IMR-90 (cell line): ENCODE data around the gene ADGRG1. TPM values are rescaled to one million over a fixed set of nuclear protein-coding genes. Genes with fewer than 3 reads are reported as not detected.

Source experiments
- ATAC-seq: fragments of 200-7000 bp; cut with Tn5 transposase; 2 replicates; pipeline ENCODE4 v1.9.1; 2020; ENCODE audit warnings: low read depth, mild to moderate bottlenecking, moderate library complexity
- BruUV-seq: library from RNA; stranded (reverse); fragments of 400-500 nt; replicated peaks from 2 replicates; lab custom pipeline; 2021; lab: Mats Ljungman, UMichigan
- CTCF ChIA-PET: fragments of 300-600 bp; formaldehyde crosslinking; extraction: SDS; loops from one replicate; lab custom pipeline; 2021; ENCODE audit warnings: antibody characterized with exemption; lab: Yijun Ruan, JAX
- POLR2A ChIA-PET: fragments of 300-600 bp; sonication (Branson Sonifier 250); formaldehyde crosslinking; loops from one replicate; lab custom pipeline; 2022; ENCODE audit warnings: antibody characterized with exemption; ENCODE audit not compliant: unreplicated experiment; lab: Charles Lee
- DNase-seq: peaks from one replicate; pipeline ENCODE4 v3.0.0; 2013
- H2AFZ ChIP-seq: replicated peaks from 2 replicates; pipeline ENCODE3; 2013; ENCODE audit warnings: low read length, mild to moderate bottlenecking; ENCODE audit not compliant: poor library complexity
- H2AK5ac ChIP-seq: 2 replicates; pipeline ENCODE4 v1.6.1; 2013; ENCODE audit warnings: low read depth, low read length, inconsistent platforms
- H2AK9ac ChIP-seq: replicated peaks from 2 replicates; pipeline ENCODE3; 2013; ENCODE audit warnings: mild to moderate bottlenecking, low read depth, low read length, moderate library complexity; ENCODE audit not compliant: poor library complexity
- H2BK120ac ChIP-seq: 2 replicates; pipeline ENCODE4 v1.6.1; 2013; ENCODE audit warnings: low read depth, low read length, inconsistent platforms
- H2BK15ac ChIP-seq: 3 replicates; pipeline ENCODE4 v1.6.1; 2013; ENCODE audit warnings: low read depth, low read length, inconsistent platforms
- H2BK20ac ChIP-seq: 2 replicates; pipeline ENCODE4 v1.6.1; 2013; ENCODE audit warnings: low read depth, mild to moderate bottlenecking, inconsistent platforms, low read length, moderate library complexity
- H2BK5ac ChIP-seq: 2 replicates; pipeline ENCODE4 v1.6.1; 2013; ENCODE audit warnings: mild to moderate bottlenecking, low read depth, low read length, inconsistent platforms; ENCODE audit not compliant: poor library complexity, severe bottlenecking
- H3K14ac ChIP-seq: replicated peaks from 2 replicates; pipeline ENCODE4 v1.6.1; 2013; ENCODE audit warnings: low read depth, low read length, inconsistent platforms
- H3K18ac ChIP-seq: 2 replicates; pipeline ENCODE4 v1.6.1; 2013; ENCODE audit warnings: low read depth, low read length, control low read depth
- H3K23ac ChIP-seq: 2 replicates; pipeline ENCODE4 v1.6.1; 2013; ENCODE audit warnings: low read depth, low read length, inconsistent platforms
- H3K27ac ChIP-seq: 2 replicates; pipeline ENCODE4 v1.5.1; 2013; ENCODE audit warnings: mild to moderate bottlenecking, control low read depth, low read length; ENCODE audit not compliant: insufficient read depth
- H3K27me3 ChIP-seq: 2 replicates; pipeline ENCODE4 v1.6.1; 2013; ENCODE audit warnings: low read length; ENCODE audit not compliant: control insufficient read depth, insufficient read depth
- H3K36me3 ChIP-seq: 2 replicates; pipeline ENCODE4 v1.6.1; 2013; ENCODE audit warnings: low read length, mixed read lengths; ENCODE audit not compliant: control insufficient read depth, insufficient read depth
- H3K4ac ChIP-seq: 2 replicates; pipeline ENCODE4 v1.6.1; 2013; ENCODE audit warnings: low read depth, low read length, inconsistent platforms
- H3K4me1 ChIP-seq: 2 replicates; pipeline ENCODE4 v1.6.1; 2013; ENCODE audit warnings: low read length, mixed read lengths; ENCODE audit not compliant: control insufficient read depth, insufficient read depth
- H3K4me2 ChIP-seq: 2 replicates; pipeline ENCODE4 v1.6.1; 2013; ENCODE audit warnings: low read depth, mild to moderate bottlenecking, control low read depth, low read length, moderate library complexity
- H3K4me3 ChIP-seq: 2 replicates; pipeline ENCODE4 v1.5.1; 2013; ENCODE audit warnings: low read depth, mild to moderate bottlenecking, control low read depth, low read length, moderate library complexity; ENCODE audit not compliant: insufficient read depth
- H3K56ac ChIP-seq: 2 replicates; pipeline ENCODE4 v1.6.1; 2013; ENCODE audit warnings: low read length, inconsistent platforms; ENCODE audit not compliant: insufficient read depth; ENCODE audit errors: extremely low read depth
- H3K79me1 ChIP-seq, 2 experiments: 2 replicates each; pipeline ENCODE4 v1.6.1; 2013; ENCODE audit warnings: low read length in 2 of 2, inconsistent platforms in 1 of 2, low read depth in 1 of 2
- H3K9ac ChIP-seq: 2 replicates; pipeline ENCODE4 v1.6.1; 2013; ENCODE audit warnings: low read depth, low read length, control low read depth
- H3K9me1 ChIP-seq: 2 replicates; pipeline ENCODE4 v1.6.1; 2013; ENCODE audit warnings: low read length, inconsistent platforms; ENCODE audit not compliant: insufficient read depth
- H3K9me3 ChIP-seq: 2 replicates; pipeline ENCODE4 v1.6.1; 2013; ENCODE audit warnings: low read length; ENCODE audit not compliant: control insufficient read depth, insufficient read depth
- H4K20me1 ChIP-seq: 2 replicates; pipeline ENCODE4 v1.6.1; 2013; ENCODE audit warnings: low read length, inconsistent platforms; ENCODE audit not compliant: insufficient read depth
- H4K5ac ChIP-seq: 2 replicates; pipeline ENCODE4 v1.6.1; 2013; ENCODE audit warnings: mild to moderate bottlenecking, low read depth, low read length, control low read depth
- H4K8ac ChIP-seq, 2 experiments: 2 replicates each; pipeline ENCODE4 v1.6.1; 2013; ENCODE audit warnings: low read depth in 2 of 2, low read length in 2 of 2, control low read depth in 1 of 2, inconsistent platforms in 1 of 2
- H4K91ac ChIP-seq: 2 replicates; pipeline ENCODE4 v1.6.1; 2013; ENCODE audit warnings: low read depth, low read length, inconsistent platforms; ENCODE audit not compliant: insufficient read depth
- CEBPB ChIP-seq: IDR thresholded peaks from 2 replicates; pipeline ENCODE4 v1.6.1; 2012; ENCODE audit warnings: low read depth, low read length, improper control_type of control experiment
- FOS ChIP-seq: fragments of 150-350 bp; IDR thresholded peaks from 2 replicates; pipeline ENCODE4 v1.6.1; 2016; ENCODE audit warnings: low read depth, low read length
- RFX5 ChIP-seq: IDR thresholded peaks from 2 replicates; pipeline ENCODE4 v1.8.0; 2012; ENCODE audit warnings: low read depth, mild to moderate bottlenecking, low read length, moderate library complexity
- WGBS, 2 experiments: methylation state at CpG; one replicate each; pipeline versions ENCODE4 v1.1.5 to v1.1.7; 2013; ENCODE audit warnings: missing lambda C conversion rate in 2 of 2; ENCODE audit not compliant: insufficient read length in 1 of 2; ENCODE audit errors: extremely low coverage in 2 of 2; 5-methylcytosine and 5-hydroxymethylcytosine counted together
- dilution Hi-C: fragments of 300-500 bp; cut with HindIII; formaldehyde crosslinking; loops from one replicate; pipeline ENCODE4 v1.14.3; 2018; ENCODE audit warnings: low sequenced_read_pairs; ENCODE audit not compliant: unreplicated experiment
- in situ Hi-C: fragments of 300-500 bp; cut with MboI; formaldehyde crosslinking; loops from 3 replicates; pipeline ENCODE4 v1.14.3; 2019; ENCODE audit warnings: low sequenced_read_pairs, inconsistent platforms, mixed read lengths
- intact Hi-C: fragments of 100-400 bp; cut with micrococcal nuclease; formaldehyde crosslinking; loops from 2 replicates; pipeline ENCODE4 v1.10.0; 2022
- polyA plus RNA-seq, 3 experiments: library from polyadenylated mRNA; depleted of rRNA; stranded (reverse); fragments of >200 nt; gene quantifications; 2 replicates each; pipeline ENCODE4 v1.2.3, GENCODE V29; 2012; ENCODE audit warnings: low replicate concordance in 1 of 3
- total RNA-seq: library from RNA; depleted of rRNA; stranded (reverse); fragments of >200 nt; gene quantifications from 2 replicates; pipeline ENCODE4 v1.2.3, GENCODE V29; 2012

Gene ADGRG1
- total and polyA plus RNA-seq, 2 of the 4 experiments (the other 2 are of a cell fraction) = 0.90 to 8.4 TPM

- BruUV-seq = no TSS peak
- H2BK120ac ChIP-seq = peak overlapping the region; percentile 79
- H3K23ac ChIP-seq = peak overlapping the region; percentile 83; the same call in 1 of the 2 replicates
- H3K56ac ChIP-seq = no peak overlapping the region
- no peaks in the 10 kb centered on the region for H3K36me3 ChIP-seq
- ATAC-seq (peak; percentile 84), DNase-seq (peak; percentile 80)
- peak; percentile 38 for TF ChIP-seq CEBPB
- peak; percentile 2; the same call in 1 of the 2 replicates for TF ChIP-seq FOS
- no peak for TF ChIP-seq RFX5
- H4K91ac ChIP-seq = peak overlapping the region; percentile 58; the same call in 1 of the 2 replicates
- peaks cover 8% of the 10 kb centered on the region for H3K4me1 ChIP-seq
- no peak overlapping the region for H3K4me3 ChIP-seq
- H3K9me1 ChIP-seq = peaks cover 14% of the 10 kb centered on the region
- peak overlapping the region; percentile 65 for H3K4me2 ChIP-seq
- peaks cover 3% of the 10 kb centered on the region; the same call in 1 of the 2 replicates for H4K20me1 ChIP-seq
- 0 out of 2 replicates have a peak, but pooled peaks cover 2% of the 10 kb centered on the region for H3K9me3 ChIP-seq
- dilution Hi-C loops = no loop called here
- H2BK20ac ChIP-seq = peak overlapping the region; percentile 64
- H2AFZ ChIP-seq = peak overlapping the region; percentile 93
- H3K18ac ChIP-seq = no peak overlapping the region; the same call in 1 of the 2 replicates
- peak overlapping the region; percentile 16 to 85; a peak in 3 of 4 replicates for H4K8ac ChIP-seq
- peak overlapping the region; percentile 12; the same call in 1 of the 2 replicates for H2AK5ac ChIP-seq
- H3K79me1 ChIP-seq = no peaks in the 10 kb centered on the region
- WGBS, 2 experiments = 0% methylated on average over 1 of the region's 8 CpGs; no CpG with 5 or more reads in 1 of the 2 experiments
- peak overlapping the region; percentile 2; the same call in 1 of the 2 replicates for H3K27ac ChIP-seq
- H2BK15ac ChIP-seq = peak overlapping the region; percentile 45; the same call in 1 of the 3 replicates
- intact Hi-C loops = loop anchor here (1.0 to 10.0 kb wide), 5 partner anchors 59 to 412 kb away; partner anchors contain the start of genes KATNB1, USB1 and ZNF319
- in situ Hi-C loops = no loop called here
- peak overlapping the region; percentile 47 for H3K4ac ChIP-seq
- ChIA-PET CTCF (interaction anchor here (0.5 to 2.4 kb wide), 18 partner anchors 9 to 492 kb away, joined by 3 to 16 read pairs (median 3); partner anchors contain the start of gene KATNB1), POLR2A (no interaction called here)
- peak overlapping the region; percentile 66 for H2BK5ac ChIP-seq
- H3K9ac ChIP-seq = no peak overlapping the region
- H2AK9ac ChIP-seq = peak overlapping the region; percentile 29
- 0 out of 2 replicates have a peak, but pooled peaks cover 3% of the 10 kb centered on the region for H3K27me3 ChIP-seq
- peak overlapping the region; percentile 47; the same call in 1 of the 2 replicates for H3K14ac ChIP-seq
- H4K5ac ChIP-seq = peak overlapping the region; percentile 55; the same call in 1 of the 2 replicates
Observed at GRCh38 chr16:57590654-57591085, 37.8 kb upstream of the ADGRG1 start.
